Choroid plexus epithelial cell (primary cell): ENCODE data around the gene TTLL8.

Experiments
- DNase-seq: peaks from one replicate; pipeline ENCODE4 v3.0.0-alpha.2; 2010; ENCODE audit warnings: low read depth
- H3K4me3 ChIP-seq: 2 replicates; pipeline ENCODE4 v1.5.1; 2011; ENCODE audit warnings: low read depth, mild to moderate bottlenecking, control low read depth, low read length, moderate library complexity
- CTCF ChIP-seq: conservative IDR thresholded peaks from 2 replicates; pipeline ENCODE4 v1.5.1; 2011; ENCODE audit warnings: low read depth, mild to moderate bottlenecking, control low read depth, inconsistent platforms, low read length, moderate library complexity

The TTLL8 gene

GRCh38 chr22:49968831-49969661 lies 89.1 kb downstream of the TTLL8 start:
- H3K4me3 ChIP-seq, result no peak overlapping the region
- DNase-seq, result no peak
- TF ChIP-seq CTCF, result no peak
